ENCODE data around the gene TLNRD1.

The TLNRD1 gene

DNA sequence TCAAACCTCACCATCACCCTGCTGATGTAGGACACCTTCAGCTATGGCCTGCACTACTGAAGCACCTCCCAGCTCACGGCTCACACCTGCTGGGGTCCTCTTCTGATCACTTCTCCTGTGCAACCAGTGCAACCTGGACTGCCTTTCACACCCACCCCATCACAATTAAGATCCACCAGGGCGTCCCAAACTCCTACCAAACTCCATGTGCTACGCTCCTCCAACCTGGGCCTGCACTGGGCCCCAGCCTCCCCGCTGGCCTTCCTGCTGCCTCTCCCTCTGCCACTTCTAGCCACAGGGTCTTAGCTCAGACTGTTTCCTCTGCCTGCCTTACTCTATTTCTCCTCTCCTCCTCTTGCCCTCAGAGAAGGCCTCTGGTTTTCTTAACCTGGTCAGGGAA is 23.9 kb upstream of the TLNRD1 start:
- ChIA-PET CTCF (interaction anchor here (1.6 kb wide), 1 partner anchor 289 kb away, joined by 6 read pairs; no protein-coding TSS in a partner anchor), POLR2A (ENCODE audit: low non-redundant PET) (no interaction called here)
- TF ChIP-seq, protein P1, sequence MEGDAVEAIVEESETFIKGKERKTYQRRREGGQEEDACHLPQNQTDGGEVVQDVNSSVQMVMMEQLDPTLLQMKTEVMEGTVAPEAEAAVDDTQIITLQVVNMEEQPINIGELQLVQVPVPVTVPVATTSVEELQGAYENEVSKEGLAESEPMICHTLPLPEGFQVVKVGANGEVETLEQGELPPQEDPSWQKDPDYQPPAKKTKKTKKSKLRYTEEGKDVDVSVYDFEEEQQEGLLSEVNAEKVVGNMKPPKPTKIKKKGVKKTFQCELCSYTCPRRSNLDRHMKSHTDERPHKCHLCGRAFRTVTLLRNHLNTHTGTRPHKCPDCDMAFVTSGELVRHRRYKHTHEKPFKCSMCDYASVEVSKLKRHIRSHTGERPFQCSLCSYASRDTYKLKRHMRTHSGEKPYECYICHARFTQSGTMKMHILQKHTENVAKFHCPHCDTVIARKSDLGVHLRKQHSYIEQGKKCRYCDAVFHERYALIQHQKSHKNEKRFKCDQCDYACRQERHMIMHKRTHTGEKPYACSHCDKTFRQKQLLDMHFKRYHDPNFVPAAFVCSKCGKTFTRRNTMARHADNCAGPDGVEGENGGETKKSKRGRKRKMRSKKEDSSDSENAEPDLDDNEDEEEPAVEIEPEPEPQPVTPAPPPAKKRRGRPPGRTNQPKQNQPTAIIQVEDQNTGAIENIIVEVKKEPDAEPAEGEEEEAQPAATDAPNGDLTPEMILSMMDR (conservative IDR thresholded peaks at IDR 0.05; ENCODE audit: low read depth), result no peak
- peak overlapping the region; percentile 6; the same call in 1 of the 2 replicates for H3K27ac ChIP-seq
- DNase-seq (ENCODE audit: low spot score), result no peak

DNA sequence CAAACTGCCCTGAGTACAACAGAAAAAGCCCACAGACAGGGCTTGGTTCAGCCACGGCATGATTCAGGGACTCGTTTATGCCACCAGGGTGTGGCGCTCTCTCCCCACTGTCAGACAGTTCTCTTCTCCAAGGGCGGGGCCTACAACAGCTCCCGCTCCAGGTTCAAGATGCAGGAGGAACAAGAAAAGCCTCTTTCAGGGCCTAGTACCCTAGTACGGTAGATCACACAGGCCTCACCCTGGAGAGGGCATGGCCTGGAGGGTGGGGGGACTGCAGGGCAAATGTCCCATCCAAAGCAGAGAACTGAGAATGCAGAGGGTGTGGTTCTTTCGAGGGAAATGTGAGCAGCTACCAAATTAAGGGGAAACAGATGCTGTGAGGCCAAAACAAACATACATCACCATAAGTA is 23.1 kb upstream of the TLNRD1 start:
- TF ChIP-seq, protein P1 (conservative IDR thresholded peaks at IDR 0.05; ENCODE audit: low read depth), result no peak
- ChIA-PET CTCF (interaction anchor here (1.6 kb wide), 1 partner anchor 289 kb away, joined by 6 read pairs; no protein-coding TSS in a partner anchor), POLR2A (ENCODE audit: low non-redundant PET) (no interaction called here)
- no peak for DNase-seq (ENCODE audit: low spot score)
- H3K27ac ChIP-seq, result no peak overlapping the region

DNA sequence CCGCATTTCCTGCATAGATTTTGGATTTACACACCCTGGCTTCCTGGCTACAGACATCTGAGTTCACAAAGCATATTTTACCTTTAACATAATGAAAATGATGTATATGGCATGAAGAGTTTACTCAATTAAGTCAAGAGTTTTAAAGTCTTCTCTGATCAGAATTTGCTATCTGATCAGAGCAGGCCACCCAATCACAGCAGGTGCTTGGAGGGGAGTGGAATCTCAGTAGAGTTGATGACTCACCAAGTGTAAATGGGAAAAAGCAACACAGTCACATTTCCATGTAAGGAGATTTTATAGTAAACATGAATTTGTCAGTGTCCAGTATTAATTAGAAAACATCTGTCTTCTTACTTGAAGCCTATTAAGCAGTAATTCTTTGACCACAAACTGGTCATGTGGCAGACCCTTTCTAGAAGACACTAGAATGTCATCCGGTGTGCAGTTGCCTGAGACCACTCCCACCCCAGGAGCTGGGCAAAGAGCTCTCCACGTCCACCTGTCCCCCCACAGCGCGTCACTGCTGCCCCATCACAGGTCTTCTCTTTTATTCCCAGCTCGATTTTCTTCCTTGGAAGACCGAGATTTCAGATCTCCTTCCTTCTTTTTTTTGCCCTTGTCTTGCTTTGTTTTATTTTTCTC is 21.9 kb upstream of the TLNRD1 start:
- TF ChIP-seq, protein P1 (conservative IDR thresholded peaks at IDR 0.05; ENCODE audit: low read depth), result no peak
- no peak for DNase-seq (ENCODE audit: low spot score)
- ChIA-PET POLR2A (ENCODE audit: low non-redundant PET) (no interaction called here), CTCF (interaction anchor here (2.1 kb wide), 1 partner anchor 9 kb away, joined by 12 read pairs; no protein-coding TSS in a partner anchor)
- peak overlapping the region; percentile 4; the same call in 1 of the 2 replicates for H3K27ac ChIP-seq

DNA sequence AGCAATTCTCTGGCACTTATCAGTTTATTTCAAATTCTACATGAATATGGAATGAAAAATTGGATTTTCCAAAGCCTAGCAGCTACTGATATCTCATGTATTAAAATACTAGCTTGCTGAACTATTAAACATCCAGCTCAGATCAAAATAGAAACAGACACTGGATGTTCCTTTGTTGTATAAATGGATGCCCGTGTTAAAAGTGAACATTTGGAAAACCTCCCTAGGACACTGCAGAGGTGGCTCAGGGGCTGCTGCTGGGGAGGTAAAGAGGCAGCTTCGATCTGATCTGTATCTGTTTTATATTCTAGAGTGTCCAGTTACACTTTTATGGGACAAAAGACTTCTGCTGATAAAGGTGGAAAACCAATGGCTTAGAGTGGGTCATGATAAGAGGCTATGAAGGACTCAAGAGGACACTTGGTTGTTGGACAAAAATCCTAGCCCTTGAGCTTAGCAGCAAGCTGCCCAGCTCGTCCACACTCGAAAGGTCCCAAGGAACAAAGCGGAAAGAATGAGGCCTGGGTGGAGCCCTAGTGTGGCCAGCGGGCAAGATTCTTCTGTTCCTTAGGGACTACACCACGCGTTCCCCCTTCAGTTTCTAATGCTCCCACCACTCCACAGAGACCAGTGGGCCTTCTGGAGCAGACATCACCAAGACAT is 21.1 kb upstream of the TLNRD1 start:
- no peak overlapping the region for H3K27ac ChIP-seq
- POLR2A ChIA-PET (ENCODE audit: low non-redundant PET), result no interaction called here
- CTCF ChIA-PET, result interaction anchor here (0.8 to 2.1 kb wide), 2 partner anchors 10 to 742 kb away, joined by 4 to 12 read pairs; no protein-coding TSS in a partner anchor

DNA sequence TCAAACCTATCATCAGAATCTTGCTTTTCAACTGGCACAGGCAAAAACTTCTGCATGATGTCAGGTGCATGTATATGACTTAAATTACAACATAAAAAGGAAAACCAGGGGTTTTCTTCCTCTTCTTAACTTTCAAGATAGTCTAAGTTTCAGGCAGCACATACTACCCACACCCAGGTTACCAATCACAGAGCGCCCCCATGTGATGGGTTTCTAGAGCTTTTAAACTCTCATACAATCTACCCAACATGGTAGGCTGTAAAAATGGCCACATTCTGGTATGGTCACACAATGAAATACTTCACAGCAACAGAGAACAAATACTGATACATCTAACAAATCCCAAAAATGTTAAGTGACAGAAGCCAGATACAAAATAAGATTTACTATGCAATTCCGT is 18.5 kb upstream of the TLNRD1 start:
- no peak for DNase-seq (ENCODE audit: low spot score)
- ChIA-PET POLR2A (ENCODE audit: low non-redundant PET) (no interaction called here), CTCF (no interaction called here)
- H3K27ac ChIP-seq, result no peak overlapping the region
- TF ChIP-seq, protein P1 (conservative IDR thresholded peaks at IDR 0.05; ENCODE audit: low read depth), result no peak

More for the DNA sequence above, 21.1 kb upstream of the TLNRD1 start:
- TF ChIP-seq, protein P1 (conservative IDR thresholded peaks at IDR 0.05; ENCODE audit: low read depth), result no peak
- no peak for DNase-seq (ENCODE audit: low spot score)

DNA sequence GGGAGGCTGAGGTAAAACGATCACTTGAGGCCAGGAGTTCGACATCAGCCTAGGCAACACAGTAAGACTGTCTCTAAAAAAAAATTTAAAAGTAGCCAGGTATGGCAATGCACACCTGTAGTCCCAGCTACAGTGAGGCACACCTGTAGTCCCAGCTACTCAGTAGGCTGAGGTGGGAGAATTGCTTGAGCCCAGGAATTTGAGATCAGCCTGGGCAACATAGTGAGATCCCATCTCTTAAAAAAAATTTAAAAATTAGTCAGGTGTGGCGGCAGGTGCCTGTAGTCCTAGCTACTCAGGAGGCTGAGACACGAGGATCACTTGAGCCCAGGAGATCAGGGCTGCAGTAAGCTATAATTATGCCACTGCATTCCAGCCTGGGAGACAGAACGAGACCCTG is 17.9 kb upstream of the TLNRD1 start:
- no peak overlapping the region for H3K27ac ChIP-seq
- TF ChIP-seq, protein P1 (conservative IDR thresholded peaks at IDR 0.05; ENCODE audit: low read depth), result no peak
- ChIA-PET CTCF (no interaction called here), POLR2A (ENCODE audit: low non-redundant PET) (no interaction called here)
- no peak for DNase-seq (ENCODE audit: low spot score)

Data from RWPE1 (cell line).